HL-60/S4 (cell line): ENCODE measurements around the gene ADAM12.
"Not testable (repeated sequence)": the region's sequence is repeated elsewhere in the genome, so short reads cannot be mapped to it uniquely, and the experiment has no call there.

Source experiments
- in situ Hi-C: fragments of 300-500 bp; cut with MboI; formaldehyde crosslinking; loops from 2 replicates; pipeline ENCODE4 v1.14.3; 2022; ENCODE audit warnings: low sequenced_read_pairs

ADAM12 gene

DNA sequence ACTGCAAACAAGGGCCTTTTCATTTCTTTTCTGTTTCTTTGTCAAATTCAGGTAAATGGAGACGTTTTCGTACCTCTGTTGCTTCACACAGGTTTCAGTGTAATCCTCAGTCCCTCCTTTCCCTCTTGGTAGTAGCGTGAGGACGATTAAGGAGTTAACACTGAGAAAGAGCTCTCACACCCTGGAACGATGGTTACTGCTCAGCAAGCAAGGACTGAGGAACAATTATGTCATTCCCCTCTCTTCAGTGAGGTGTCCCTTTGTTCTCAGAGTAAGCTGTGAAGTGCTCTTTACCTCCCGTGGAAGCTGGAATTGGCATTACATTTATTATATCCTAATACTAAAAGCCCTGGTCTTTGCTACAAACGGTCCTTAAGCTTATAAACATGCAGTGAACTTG, 396.0 kb downstream of the ADAM12 start:
- in situ Hi-C loops = loop anchor here (25.0 kb wide), 1 partner anchor 520 kb away; no protein-coding TSS in a partner anchor

DNA sequence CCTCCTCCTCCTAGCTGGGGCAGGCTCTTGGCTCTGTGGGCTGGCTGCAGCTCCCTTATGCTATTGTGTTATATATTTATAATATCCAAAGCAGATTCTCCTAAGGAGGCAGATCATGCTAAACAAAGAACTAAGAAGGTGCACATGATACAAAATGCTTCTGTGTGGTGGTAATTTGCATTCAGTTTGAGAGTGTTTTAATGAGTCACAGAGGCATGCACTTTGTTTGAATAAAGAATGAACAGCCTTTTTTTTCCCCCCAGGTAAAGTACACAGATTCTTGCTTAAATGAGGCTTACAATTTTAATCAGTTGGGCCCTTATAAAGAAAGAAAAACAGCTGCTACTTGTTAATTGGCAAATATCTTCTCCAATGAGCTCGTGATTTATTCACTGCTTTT, 396.9 kb downstream of the ADAM12 start:
- in situ Hi-C loops = loop anchor here (25.0 kb wide), 1 partner anchor 521 kb away; no protein-coding TSS in a partner anchor

DNA sequence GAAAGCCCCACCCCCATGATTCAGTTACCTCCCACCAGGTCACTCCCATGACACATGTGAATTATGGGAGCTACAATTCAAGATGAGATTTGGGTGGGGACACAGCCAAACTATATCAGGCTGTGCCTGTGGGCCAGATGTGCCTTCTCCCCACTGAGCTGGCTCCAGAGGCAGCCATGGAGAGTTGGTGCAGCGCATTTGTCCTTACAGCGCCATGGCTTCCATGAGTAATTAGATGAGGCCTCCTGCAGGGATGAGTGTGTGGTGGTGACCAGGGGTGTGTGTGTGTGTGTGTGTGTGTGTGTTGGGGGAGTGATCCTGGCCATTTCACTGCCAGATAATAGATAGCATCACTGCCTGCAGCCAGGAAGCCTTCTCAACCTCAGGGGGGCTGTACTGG, 397.3 kb downstream of the ADAM12 start:
- in situ Hi-C loops = loop anchor here (25.0 kb wide), 1 partner anchor 521 kb away; no protein-coding TSS in a partner anchor

DNA sequence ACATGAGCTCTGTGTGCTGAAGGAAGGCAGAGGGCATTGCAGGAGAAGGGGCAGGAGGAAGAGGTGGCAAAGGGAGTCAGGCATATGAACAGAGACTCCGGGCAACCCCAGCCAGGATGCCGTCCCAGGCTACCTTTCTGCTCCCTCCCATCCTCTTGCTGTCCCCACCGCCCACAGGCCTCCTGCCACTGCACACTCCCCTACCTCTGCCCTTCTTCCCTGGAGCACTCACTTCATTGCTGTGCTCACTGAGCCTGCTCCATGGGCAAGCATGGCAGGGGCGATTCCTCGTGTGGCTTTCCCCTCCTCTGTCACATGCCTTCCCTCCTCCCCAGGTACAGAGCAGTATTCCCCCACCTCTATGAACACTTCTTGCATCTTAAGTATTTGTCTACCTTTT, 398.5 kb downstream of the ADAM12 start:
- in situ Hi-C loops = loop anchor here (25.0 kb wide), 1 partner anchor 523 kb away; no protein-coding TSS in a partner anchor

DNA sequence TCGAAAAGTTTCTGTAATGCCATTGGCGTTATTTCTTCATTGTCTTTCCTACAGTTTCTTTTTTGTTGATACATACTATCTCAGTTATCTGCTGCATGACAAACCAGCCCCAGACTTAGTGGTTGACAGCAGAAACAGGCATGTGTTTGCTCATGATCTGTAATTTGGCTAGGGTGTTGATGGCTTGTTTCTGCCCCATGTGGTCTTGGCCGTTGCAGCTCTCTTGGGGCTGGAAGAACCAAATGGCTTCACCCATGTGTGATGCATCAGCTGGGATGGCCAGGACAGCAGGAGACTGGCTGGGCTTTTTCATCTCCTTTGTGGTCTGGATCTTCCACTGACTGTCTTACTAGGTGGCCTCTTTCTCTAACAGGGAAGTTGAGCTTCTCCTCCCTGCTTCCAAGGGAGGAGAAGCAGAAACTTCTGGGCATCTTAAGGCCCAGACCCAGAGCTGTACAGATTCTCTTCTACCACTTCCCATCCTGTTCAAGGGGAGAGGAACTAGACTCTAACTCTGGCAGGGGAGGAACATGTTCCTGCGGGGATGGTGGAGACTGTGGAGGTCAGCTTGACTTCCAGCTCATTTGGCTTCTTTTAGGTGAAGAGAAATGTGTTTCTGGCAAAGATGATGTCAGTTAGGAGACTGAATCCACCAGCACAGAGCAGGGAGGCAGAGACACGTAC, 402.6 kb downstream of the ADAM12 start:
- in situ Hi-C loops = loop anchor here (25.0 kb wide), 1 partner anchor 527 kb away; no protein-coding TSS in a partner anchor

DNA sequence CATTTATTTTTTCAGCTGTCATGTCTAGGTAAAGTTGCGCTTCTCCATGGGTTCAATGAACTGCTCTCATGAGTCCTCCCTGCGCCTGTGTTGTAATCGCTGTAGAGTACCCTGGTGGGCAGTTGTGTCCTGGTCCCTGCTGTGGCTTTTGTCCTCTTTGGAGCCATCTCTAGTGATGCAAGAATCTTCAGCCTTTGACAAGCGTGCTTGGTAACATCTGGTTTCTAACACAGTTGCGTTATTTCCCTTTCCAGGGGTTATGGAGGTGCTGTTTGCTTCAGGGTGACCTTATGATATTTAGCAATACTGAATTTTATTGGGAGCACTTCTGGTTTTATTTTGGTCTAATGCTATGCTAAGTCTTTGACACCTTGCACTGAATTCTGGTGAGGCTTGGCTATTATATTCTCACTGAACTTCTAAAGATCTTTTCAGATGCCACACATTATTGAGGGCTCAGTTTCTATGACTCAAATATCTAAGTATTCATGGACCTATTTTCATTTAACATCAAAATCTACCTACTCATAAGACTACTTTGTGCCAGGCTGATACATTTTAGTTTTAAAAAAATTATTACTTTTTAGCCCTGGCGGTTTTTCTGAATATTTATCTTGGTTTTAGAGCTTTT, 403.3 kb downstream of the ADAM12 start:
- in situ Hi-C loops = loop anchor here (25.0 kb wide), 1 partner anchor 527 kb away; no protein-coding TSS in a partner anchor

DNA sequence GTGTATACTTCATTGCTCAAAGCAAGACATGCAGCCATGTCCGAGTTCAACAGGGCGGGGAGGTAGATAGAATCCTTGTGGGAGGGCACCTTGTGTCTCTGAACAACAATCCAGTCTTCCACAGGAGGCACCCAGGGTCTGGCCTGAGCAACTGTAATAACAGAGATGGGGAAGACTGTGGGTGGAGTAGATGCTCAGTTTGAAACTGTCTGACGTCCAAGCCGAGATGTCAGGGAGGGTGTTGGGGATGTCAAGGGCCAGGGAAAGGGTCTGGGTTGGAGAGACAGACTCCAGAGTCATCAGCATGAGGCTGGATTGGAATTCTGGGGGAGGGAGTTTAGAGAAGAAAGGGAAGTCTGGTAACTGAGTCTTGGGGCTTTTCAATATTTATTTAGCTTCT, 403.9 kb downstream of the ADAM12 start:
- in situ Hi-C loops = loop anchor here (25.0 kb wide), 1 partner anchor 528 kb away; no protein-coding TSS in a partner anchor

DNA sequence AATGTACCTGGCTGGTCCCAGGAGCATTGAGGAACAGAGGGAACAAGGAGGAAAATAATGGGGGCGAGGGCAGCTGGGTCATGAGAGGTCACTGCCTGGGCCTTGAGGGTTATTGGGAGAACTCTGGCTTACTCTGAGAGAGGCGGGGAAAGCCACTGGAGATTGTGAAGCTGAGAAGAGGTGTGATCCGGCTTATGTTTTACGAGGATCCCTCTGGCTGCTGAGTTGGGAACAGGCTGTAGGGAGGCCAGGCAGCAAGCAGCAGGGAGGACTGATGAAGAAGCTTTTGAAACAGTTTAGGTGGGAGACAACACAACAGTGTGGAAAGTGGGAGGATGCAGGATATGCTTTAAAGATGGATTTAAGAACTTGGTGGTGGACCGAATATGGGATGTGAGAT, 404.6 kb downstream of the ADAM12 start:
- in situ Hi-C loops = loop anchor here (25.0 kb wide), 1 partner anchor 529 kb away; no protein-coding TSS in a partner anchor

DNA sequence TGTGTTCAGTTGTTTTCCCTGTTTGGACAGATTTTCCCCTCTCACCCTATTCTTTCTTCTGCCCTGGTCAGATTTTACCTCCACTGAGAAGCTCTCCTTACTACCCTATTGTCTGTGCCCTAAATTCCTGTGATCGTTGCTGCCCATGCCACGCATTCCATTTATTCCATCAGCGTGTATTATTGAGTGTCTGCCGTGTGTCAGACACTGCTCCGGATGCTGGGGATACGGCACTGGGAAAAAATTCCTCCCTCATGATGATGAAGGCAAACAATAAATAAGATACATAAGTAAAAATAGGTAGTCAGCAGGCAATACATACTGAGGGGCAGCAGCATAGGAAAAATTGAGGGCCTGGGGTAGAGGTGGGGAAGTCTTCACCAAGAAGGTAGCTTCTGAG, 405.1 kb downstream of the ADAM12 start:
- in situ Hi-C loops = loop anchor here (25.0 kb wide), 1 partner anchor 529 kb away; no protein-coding TSS in a partner anchor

DNA sequence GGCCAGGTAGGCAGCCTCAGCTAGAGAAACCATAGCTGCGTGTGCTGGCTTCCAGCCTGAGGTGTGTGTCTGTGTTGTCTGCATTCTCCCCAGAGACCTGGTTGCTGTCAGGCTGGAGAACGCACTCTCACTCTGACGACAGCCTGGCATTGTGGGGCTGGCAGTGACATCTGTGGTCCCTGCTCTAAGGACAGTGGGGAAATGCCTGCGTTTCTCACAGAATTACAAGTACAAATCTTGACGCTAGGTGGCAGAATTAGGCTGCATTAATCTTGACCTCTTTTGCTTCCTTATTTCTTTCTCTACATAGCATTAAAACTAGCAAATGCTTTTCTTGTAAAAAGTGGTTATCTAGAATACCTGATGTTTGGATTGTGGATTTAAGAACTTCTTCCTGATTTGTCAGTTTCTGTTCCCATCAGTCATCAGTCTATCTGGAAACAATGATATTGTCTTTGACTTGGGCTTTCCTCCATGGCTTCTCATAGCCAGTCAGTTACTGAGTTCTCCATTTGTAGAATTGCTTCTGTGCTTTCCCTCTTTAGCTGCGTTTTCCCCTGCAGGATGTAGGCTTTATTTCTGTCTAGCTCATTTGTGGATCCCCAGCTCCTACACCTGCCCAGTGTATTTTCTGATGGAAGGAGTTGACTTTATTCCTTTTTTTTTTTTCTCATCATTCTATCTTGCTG, 405.9 kb downstream of the ADAM12 start:
- in situ Hi-C loops = loop anchor here (25.0 kb wide), 1 partner anchor 530 kb away; no protein-coding TSS in a partner anchor

DNA sequence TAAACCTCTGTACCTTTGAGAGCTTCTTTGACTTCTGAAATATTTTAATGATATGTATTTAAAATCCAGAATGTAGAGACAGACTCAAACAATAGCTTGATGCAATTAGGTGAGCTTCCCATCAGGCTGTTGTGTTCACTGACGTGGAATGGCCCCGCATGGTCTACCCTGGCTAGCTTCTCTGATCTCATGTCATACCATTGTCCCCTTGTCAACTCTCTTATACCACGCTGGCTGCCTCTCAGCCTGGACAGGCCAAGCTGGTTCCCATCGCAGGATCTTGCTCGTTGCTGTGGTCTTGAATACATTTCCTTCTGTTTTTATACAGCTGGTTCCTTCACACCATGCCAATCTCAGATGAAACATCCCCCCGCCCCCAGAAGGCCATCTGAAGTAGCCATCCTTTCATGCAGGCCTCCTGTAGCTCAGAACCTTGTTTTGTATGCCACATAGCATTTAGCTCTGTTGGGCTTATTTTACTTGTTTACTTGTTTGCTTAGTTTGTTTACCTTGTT, 407.7 kb downstream of the ADAM12 start:
- in situ Hi-C loops = loop anchor here (25.0 kb wide), 1 partner anchor 532 kb away; no protein-coding TSS in a partner anchor

DNA sequence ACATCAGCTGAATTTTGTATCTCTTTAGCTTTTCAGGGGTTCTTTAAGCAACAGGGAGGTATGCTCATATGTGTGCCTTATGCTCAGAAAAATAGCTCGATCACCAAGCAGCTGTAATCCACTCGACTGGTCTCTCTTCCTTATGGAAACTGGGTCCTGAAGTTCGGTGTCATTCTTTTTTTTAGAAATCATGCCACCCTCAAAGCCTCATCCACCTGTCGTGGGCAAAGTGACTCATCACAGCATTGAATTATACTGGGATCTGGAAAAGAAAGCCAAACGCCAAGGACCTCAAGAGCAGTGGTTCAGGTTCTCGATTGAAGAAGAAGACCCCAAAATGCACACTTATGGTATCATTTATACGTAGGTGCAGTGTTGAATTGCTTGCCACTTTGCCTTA, 408.3 kb downstream of the ADAM12 start:
- in situ Hi-C loops = loop anchor here (25.0 kb wide), 1 partner anchor 532 kb away; no protein-coding TSS in a partner anchor

DNA sequence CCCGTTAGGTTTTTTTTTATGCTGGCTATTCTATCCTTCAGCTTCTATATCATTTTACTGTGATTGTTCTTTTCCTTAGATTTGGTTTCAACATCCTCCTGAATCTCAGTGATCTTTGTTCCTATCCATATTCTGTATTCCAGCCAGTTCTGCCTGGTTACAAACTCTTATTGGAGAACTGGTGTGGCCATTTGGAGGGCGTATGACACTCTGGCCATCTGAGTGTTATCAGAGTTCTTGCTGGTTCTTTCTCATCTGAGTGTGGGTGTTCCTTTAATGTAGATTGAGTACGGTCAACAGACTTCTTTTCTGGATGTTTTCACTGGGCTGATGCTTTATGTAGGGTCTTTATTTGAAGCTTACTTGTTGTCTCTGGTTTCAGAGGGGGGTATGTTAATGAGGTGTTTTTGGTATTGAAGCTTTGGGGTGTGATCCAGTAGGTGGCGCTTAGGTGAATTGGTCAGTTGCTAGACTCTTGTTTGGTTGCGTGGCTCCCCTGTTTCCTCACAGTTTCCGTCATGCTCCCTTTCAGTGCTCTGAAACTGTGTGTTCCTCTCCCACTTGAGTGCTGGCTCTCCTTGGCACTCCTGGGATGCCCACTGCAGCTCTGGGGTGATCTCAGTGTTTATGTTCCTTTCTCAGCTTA, 411.2 kb downstream of the ADAM12 start:
- in situ Hi-C loops = loop anchor here (25.0 kb wide), 1 partner anchor 535 kb away; no protein-coding TSS in a partner anchor

DNA sequence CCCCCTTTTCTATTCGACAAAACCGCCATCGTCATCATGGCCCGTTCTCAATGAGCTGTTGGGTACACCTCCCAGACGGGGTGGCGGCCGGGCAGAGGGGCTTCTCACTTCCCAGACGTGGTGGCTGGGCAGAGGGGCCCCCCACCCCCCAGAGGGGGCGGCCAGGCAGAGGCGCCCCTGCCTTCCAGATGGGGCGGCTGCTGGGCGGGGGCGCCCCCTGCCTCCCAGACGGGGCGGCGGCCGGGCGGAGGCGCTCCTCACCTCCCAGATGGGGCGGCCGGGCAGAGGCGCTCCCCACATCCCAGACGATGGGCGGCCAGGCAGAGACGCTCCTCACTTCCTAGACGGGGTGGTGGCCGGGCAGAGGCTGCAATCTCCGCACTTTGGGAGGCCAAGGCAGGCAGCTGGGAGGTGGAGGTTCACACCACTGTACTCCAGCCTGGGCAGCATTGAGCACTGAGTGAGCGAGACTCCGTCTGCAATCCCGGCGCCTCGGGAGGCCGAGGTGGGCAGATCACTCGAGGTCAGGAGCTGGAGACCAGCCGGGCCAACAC, 418.1 kb downstream of the ADAM12 start:
- in situ Hi-C loops = not testable (repeated sequence)

DNA sequence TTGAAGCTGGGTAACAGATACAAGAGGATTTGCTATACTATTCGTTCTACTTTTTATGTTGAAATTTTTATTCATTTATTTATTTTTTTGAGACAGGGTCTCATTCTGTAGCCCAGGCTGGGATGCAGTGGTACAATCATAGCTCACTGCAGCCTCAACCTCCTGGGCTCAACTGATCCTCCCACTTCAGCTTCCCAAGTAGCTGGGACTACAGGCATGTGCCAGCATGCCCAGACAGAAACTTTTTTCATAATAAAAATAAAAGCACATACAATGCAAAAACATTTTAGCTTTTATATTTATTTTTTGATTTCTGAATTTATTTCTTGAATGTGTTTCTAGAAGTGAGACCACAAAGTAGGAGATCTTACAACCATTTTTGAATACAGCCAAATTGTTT, 420.7 kb downstream of the ADAM12 start:
- in situ Hi-C loops = no loop called here

DNA sequence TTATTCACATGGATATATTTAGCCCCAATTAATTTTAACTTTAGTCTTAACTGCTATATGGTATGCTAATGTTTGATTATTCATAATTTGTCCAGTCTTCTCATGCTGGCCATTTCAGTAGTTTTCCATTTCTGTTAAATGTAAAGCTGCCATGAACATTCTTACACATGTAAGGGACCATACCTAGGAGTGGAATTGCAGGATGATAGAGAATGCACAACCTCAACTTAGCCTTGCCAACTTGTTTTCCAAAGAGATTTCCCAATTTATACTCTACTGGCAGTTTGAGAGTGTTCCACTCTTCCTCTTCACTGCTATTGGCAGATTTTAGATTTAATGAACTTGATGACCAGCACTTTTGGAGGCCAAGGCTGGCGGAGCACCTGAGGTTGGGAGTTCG, 423.7 kb downstream of the ADAM12 start:
- in situ Hi-C loops = no loop called here
